HepG2 (cell line): ENCODE data around the gene TIMM13. TPM values are rescaled to one million over a fixed set of nuclear protein-coding genes. Genes with fewer than 3 reads are reported as not detected.

ENCODE experiments used
- ADNP ChIP-seq: sonication (generic); formaldehyde crosslinking; IDR thresholded peaks from 2 replicates; pipeline ENCODE4 v1.4.0; 2020; ENCODE audit warnings: missing genetic modification reagents
- ARID4A ChIP-seq: sonication (generic); formaldehyde crosslinking; IDR thresholded peaks from 2 replicates; pipeline ENCODE4 v1.5.0; 2020; ENCODE audit warnings: mild to moderate bottlenecking, missing genetic modification reagents, borderline replicate concordance
- MTF1 ChIP-seq: sonication (generic); formaldehyde crosslinking; IDR thresholded peaks from 2 replicates; pipeline ENCODE4 v1.5.0; 2020; ENCODE audit warnings: missing genetic modification reagents
- MXD4 ChIP-seq: IDR thresholded peaks from 2 replicates; pipeline ENCODE4 v1.6.1; 2016; ENCODE audit warnings: mild to moderate bottlenecking, missing biosample characterization, missing genetic modification reagents
- ONECUT2 ChIP-seq: sonication (generic); formaldehyde crosslinking; IDR thresholded peaks from 2 replicates; pipeline ENCODE4 v1.4.0; 2020; ENCODE audit warnings: missing genetic modification reagents
- PHF8 ChIP-seq: sonication (generic); formaldehyde crosslinking; IDR thresholded peaks from 2 replicates; pipeline ENCODE4 v1.5.0; 2020; ENCODE audit warnings: missing genetic modification reagents
- POLR2G ChIP-seq: fragments of 200-400 bp; formaldehyde crosslinking; IDR thresholded peaks from 2 replicates; pipeline ENCODE4 v1.6.1; 2018; ENCODE audit warnings: mild to moderate bottlenecking, low read depth, low read length, moderate library complexity
- TBL1XR1 ChIP-seq: fragments of 150-350 bp; IDR thresholded peaks from 2 replicates; pipeline ENCODE4 v1.6.1; 2014; ENCODE audit warnings: borderline replicate concordance, low read length; ENCODE audit not compliant: partially characterized antibody
- TBP ChIP-seq: sonication (generic); formaldehyde crosslinking; IDR thresholded peaks from 2 replicates; pipeline ENCODE4 v1.5.0; 2020; ENCODE audit warnings: missing genetic modification reagents
- ZBTB40 ChIP-seq, 2 experiments: fragments of 450-650 bp in 1 of 2; sonication (generic) in 1 of 2; formaldehyde crosslinking in 1 of 2; IDR thresholded peaks; 2 replicates each; pipeline versions ENCODE4 v1.6.1 to v1.8.0; 2016 to 2022; ENCODE audit warnings: antibody characterized with exemption in 1 of 2, mild to moderate bottlenecking in 1 of 2, missing genetic modification reagents in 1 of 2
- ZNF430 ChIP-seq: sonication (generic); formaldehyde crosslinking; IDR thresholded peaks from 2 replicates; pipeline ENCODE4 v1.9.0; 2021; ENCODE audit warnings: mild to moderate bottlenecking, missing genetic modification reagents
- ZSCAN29 ChIP-seq: sonication (generic); formaldehyde crosslinking; conservative IDR thresholded peaks from 2 replicates; pipeline ENCODE4 v1.4.0; 2020; ENCODE audit warnings: mild to moderate bottlenecking, missing genetic modification reagents
- polyA plus RNA-seq, 8 experiments: library from polyadenylated mRNA; depleted of rRNA in 3 of 8; stranded (reverse) in 7 of 8; unstranded in 1 of 8; fragments of >200 nt; fragmentation: Illumina TruSeq in 4 of 8; extraction: Trizol in 4 of 8; gene quantifications; 2 replicates each; pipeline versions ENCODE4 v1.2.1 to v1.2.3, GENCODE V29; 2011 to 2016; ENCODE audit warnings: low read depth in 4 of 8, missing spikeins in 1 of 8, mixed read lengths in 1 of 8; ENCODE audit not compliant: insufficient read depth in 1 of 8
- total RNA-seq, 5 experiments: library from RNA; depleted of rRNA; stranded (reverse); fragments of >200 nt; fragmentation: Illumina TruSeq; extraction: Trizol; gene quantifications; 2 replicates each; pipeline ENCODE4 v1.2.3, GENCODE V29; 2016; ENCODE audit warnings: low read depth in 1 of 5

The TIMM13 gene
- total and polyA plus RNA-seq, 2 of the 13 experiments (the other 11 are each of a cell fraction or from before 2014, with no cell fraction given): 48.4 to 108 TPM

GRCh38 chr19:2394442-2395292, 32.7 kb downstream of the TIMM13 start (continued):
- TF ChIP-seq ZBTB40 (IDR thresholded peaks at IDR 0.05): no peak
- peak; percentile 27; the same call in 1 of the 2 replicates for TF ChIP-seq ZBTB40 (CRISPR knock-in tag; IDR thresholded peaks at IDR 0.05)
- TF ChIP-seq TBP (CRISPR knock-in tag): no peak
- no peak for TF ChIP-seq PHF8
- TF ChIP-seq MTF1 (CRISPR knock-in tag): no peak
- no peak; the same call in 1 of the 2 replicates for TF ChIP-seq ZNF430 (CRISPR knock-in tag)
- TF ChIP-seq ADNP: no peak; the same call in 1 of the 2 replicates
- no peak; the same call in 1 of the 2 replicates for TF ChIP-seq MXD4 (CRISPR knock-in tag)
- TF ChIP-seq POLR2G: 0 out of 2 replicates have a peak, but pooled peaks have one; percentile 42
- TF ChIP-seq ARID4A (CRISPR knock-in tag): peak; percentile 57; the same call in 1 of the 2 replicates
- TF ChIP-seq ZSCAN29 (CRISPR knock-in tag): 0 out of 2 replicates have a peak, but pooled peaks have one; percentile 10
- no peak for TF ChIP-seq TBL1XR1
- no peak for TF ChIP-seq ONECUT2 (CRISPR knock-in tag)
